GM18907 (cell line): ENCODE measurements around the gene KIAA1755.

Source experiments
- ATAC-seq: cut with Tn5 transposase; IDR thresholded peaks from one replicate; pipeline ENCODE4 v1.9.1; 2021; ENCODE audit warnings: mild to moderate bottlenecking, moderate library complexity; ENCODE audit not compliant: unreplicated experiment

KIAA1755 gene

GRCh38 chr20:38167851-38168760 is 92.4 kb downstream of the KIAA1755 start:
- ATAC-seq, result no peak

GRCh38 chr20:38167328-38167850 is 93.1 kb downstream of the KIAA1755 start:
- no peak for ATAC-seq

GRCh38 chr20:38166703-38167233 is 93.8 kb downstream of the KIAA1755 start:
- no peak for ATAC-seq

GRCh38 chr20:38165966-38166702 is 94.4 kb downstream of the KIAA1755 start:
- no peak for ATAC-seq

- ATAC-seq, result peak; percentile 76
Measured at GRCh38 chr20:38165089-38165965, 95.2 kb downstream of the KIAA1755 start, which contains the start of gene TGM2. Gene TGM2 (minus strand): TSS chr20:38165270. CDS start chr20:38165198, 72 bp downstream.

GRCh38 chr20:38164624-38165088 is 95.9 kb downstream of the KIAA1755 start:
- ATAC-seq, result no peak

GRCh38 chr20:38164069-38164468 is 96.5 kb downstream of the KIAA1755 start:
- ATAC-seq, result no peak

GRCh38 chr20:38162878-38163875 is 97.4 kb downstream of the KIAA1755 start:
- no peak for ATAC-seq

GRCh38 chr20:38162149-38162548 is 98.4 kb downstream of the KIAA1755 start:
- ATAC-seq, result no peak

- ATAC-seq, result no peak
Measured at GRCh38 chr20:38161412-38161774, 99.1 kb downstream of the KIAA1755 start.
